H1 (cell line): ENCODE results near the gene CRTAP. TPM values are rescaled to one million over a fixed set of nuclear protein-coding genes. Genes with fewer than 3 reads are reported as not detected.

Source experiments
- CTCF ChIA-PET: fragments of 300-600 bp; sonication (Branson Sonifier 250); formaldehyde crosslinking; loops from one replicate; lab custom pipeline; 2021; ENCODE audit not compliant: partially characterized antibody; lab: Charles Lee
- POLR2A ChIA-PET: fragments of 300-600 bp; sonication (Branson Sonifier 250); formaldehyde crosslinking; loops from one replicate; lab custom pipeline; 2021; ENCODE audit warnings: inconsistent platforms; ENCODE audit not compliant: partially characterized antibody; lab: Charles Lee
- DNase-seq, 2 experiments: peaks; one replicate each; pipeline versions ENCODE4 v3.0.0 to v3.0.0-alpha.2; 2010 to 2022; ENCODE audit warnings: low spot score in 2 of 2, low read depth in 1 of 2, mixed read lengths in 1 of 2
- FAIRE-seq: peaks from 2 replicates; lab custom pipeline; 2011; peaks lifted over from hg19 to GRCh38; lab: Jason Lieb, UNC
- H2AFZ ChIP-seq: 2 replicates; pipeline ENCODE4 v1.8.1; 2012; ENCODE audit warnings: low read length, inconsistent platforms
- H2AK5ac ChIP-seq: 2 replicates; pipeline ENCODE4 v1.6.1; 2013; ENCODE audit warnings: low read depth, low read length
- H2BK120ac ChIP-seq: replicated peaks from 2 replicates; pipeline ENCODE3; 2013; ENCODE audit warnings: low read depth, low read length, inconsistent platforms
- H2BK12ac ChIP-seq: 2 replicates; pipeline ENCODE4 v1.6.1; 2013; ENCODE audit warnings: low read depth, low read length
- H2BK15ac ChIP-seq: 2 replicates; pipeline ENCODE4 v1.6.1; 2013; ENCODE audit warnings: low read length
- H2BK20ac ChIP-seq: 2 replicates; pipeline ENCODE4 v1.6.1; 2013; ENCODE audit warnings: low read length
- H2BK5ac ChIP-seq: 2 replicates; pipeline ENCODE4 v1.6.1; 2013; ENCODE audit warnings: low read depth, low read length
- H3K14ac ChIP-seq: 2 replicates; pipeline ENCODE4 v1.6.1; 2013; ENCODE audit warnings: inconsistent platforms; ENCODE audit not compliant: insufficient read length
- H3K18ac ChIP-seq: 2 replicates; pipeline ENCODE4 v1.6.1; 2013; ENCODE audit warnings: low read length; ENCODE audit errors: extremely low read depth
- H3K23ac ChIP-seq: 2 replicates; pipeline ENCODE4 v1.6.1; 2013; ENCODE audit warnings: inconsistent platforms; ENCODE audit not compliant: insufficient read length
- H3K23me2 ChIP-seq: 2 replicates; pipeline ENCODE4 v1.6.1; 2013; ENCODE audit warnings: low read depth, low read length
- H3K27ac ChIP-seq: 2 replicates; pipeline ENCODE4 v1.6.1; 2011; ENCODE audit warnings: low read depth, low read length, inconsistent platforms
- H3K27me3 ChIP-seq, 4 experiments: replicated peaks in 1 of 4; 1 replicate in 1 of 4; 2 replicates in 3 of 4; pipeline versions ENCODE4 v1.6.1 to v1.8.1; 2011 to 2013; ENCODE audit warnings: low read length in 3 of 4, mild to moderate bottlenecking in 3 of 4, inconsistent platforms in 2 of 4, mixed read lengths in 2 of 4, moderate library complexity in 1 of 4; ENCODE audit not compliant: control insufficient read depth in 3 of 4, insufficient read depth in 3 of 4; ENCODE audit errors: extremely low read depth in 1 of 4
- H3K36me3 ChIP-seq, 4 experiments: 2 replicates each; pipeline versions ENCODE4 v1.6.1 to v1.8.1; 2011 to 2013; ENCODE audit warnings: mild to moderate bottlenecking in 4 of 4, low read length in 3 of 4, moderate library complexity in 2 of 4, control low read depth in 1 of 4, inconsistent platforms in 1 of 4; ENCODE audit not compliant: insufficient read depth in 4 of 4, control insufficient read depth in 2 of 4
- H3K4ac ChIP-seq: replicated peaks from 2 replicates; pipeline ENCODE3; 2013; ENCODE audit warnings: low read length, low read depth, mixed read lengths, inconsistent platforms; ENCODE audit not compliant: insufficient read length
- H3K4me1 ChIP-seq, 4 experiments: replicated peaks in 1 of 4; 1 replicate in 1 of 4; 2 replicates in 3 of 4; pipeline versions ENCODE4 v1.6.1 to v1.8.1; 2011 to 2013; ENCODE audit warnings: low read length in 3 of 4, inconsistent platforms in 2 of 4, mixed read lengths in 1 of 4; ENCODE audit not compliant: insufficient read depth in 4 of 4, control insufficient read depth in 3 of 4
- H3K4me2 ChIP-seq, 2 experiments: 2 replicates each; pipeline versions ENCODE4 v1.6.1 to v1.8.1; 2011 to 2013; ENCODE audit warnings: low read depth in 2 of 2, low read length in 2 of 2, control low read depth in 1 of 2, inconsistent platforms in 1 of 2, mild to moderate bottlenecking in 1 of 2; ENCODE audit not compliant: insufficient read depth in 1 of 2
- H3K4me3 ChIP-seq, 4 experiments: fragments of 200-600, 300-600 bp in 1 of 4; sonication (generic), shearing (Covaris generic), sonication (Bioruptor Twin) in 1 of 4; 2 replicates each; pipeline versions ENCODE4 v1.5.1 to v1.8.1; 2011 to 2016; ENCODE audit warnings: low read length in 4 of 4, low read depth in 3 of 4, control low read depth in 2 of 4, inconsistent platforms in 2 of 4, mild to moderate bottlenecking in 2 of 4, mixed read lengths in 1 of 4, moderate library complexity in 1 of 4; ENCODE audit not compliant: insufficient read depth in 2 of 4; ENCODE audit errors: extremely low read depth in 1 of 4
- H3K56ac ChIP-seq: replicated peaks from 2 replicates; pipeline ENCODE3; 2013; ENCODE audit warnings: low read depth, mild to moderate bottlenecking, mixed read lengths, low read length, inconsistent platforms; ENCODE audit not compliant: insufficient read length
- H3K79me1 ChIP-seq: 2 replicates; pipeline ENCODE4 v1.6.1; 2013; ENCODE audit warnings: low read depth, low read length, control low read depth
- H3K79me2 ChIP-seq, 2 experiments: 2 replicates each; pipeline versions ENCODE4 v1.6.1 to v1.8.1; 2012 to 2013; ENCODE audit warnings: low read length in 2 of 2, mild to moderate bottlenecking in 2 of 2, inconsistent platforms in 1 of 2; ENCODE audit not compliant: insufficient read depth in 2 of 2, control insufficient read depth in 1 of 2
- H3K9ac ChIP-seq, 4 experiments: replicated peaks in 1 of 4; 1 replicate in 1 of 4; 2 replicates in 3 of 4; pipeline versions ENCODE4 v1.6.1 to v1.8.1; 2011 to 2013; ENCODE audit warnings: low read depth in 3 of 4, low read length in 3 of 4, control low read depth in 2 of 4, mild to moderate bottlenecking in 2 of 4, moderate library complexity in 2 of 4, inconsistent platforms in 1 of 4; ENCODE audit errors: extremely low read depth in 1 of 4
- H3K9me3 ChIP-seq, 2 experiments: 2 replicates each; pipeline versions ENCODE4 v1.6.1 to v1.8.1; 2012 to 2013; ENCODE audit warnings: mild to moderate bottlenecking in 2 of 2, moderate library complexity in 2 of 2, control low read depth in 1 of 2, inconsistent platforms in 1 of 2, low read depth in 1 of 2, low read length in 1 of 2, mixed read lengths in 1 of 2; ENCODE audit not compliant: insufficient read depth in 2 of 2
- H4K20me1 ChIP-seq, 2 experiments: replicated peaks in 1 of 2; 2 replicates each; pipeline versions ENCODE3 to v1.8.1; 2011 to 2013; ENCODE audit warnings: inconsistent platforms in 2 of 2, low read length in 2 of 2, mild to moderate bottlenecking in 1 of 2; ENCODE audit not compliant: insufficient read depth in 2 of 2, control insufficient read depth in 1 of 2
- H4K5ac ChIP-seq: 2 replicates; pipeline ENCODE4 v1.6.1; 2013; ENCODE audit warnings: low read length, low read depth, mixed read lengths, inconsistent platforms; ENCODE audit not compliant: insufficient read length
- H4K8ac ChIP-seq: 2 replicates; pipeline ENCODE4 v1.8.0; 2013; ENCODE audit warnings: mild to moderate bottlenecking, moderate library complexity, low read length, inconsistent platforms; ENCODE audit not compliant: insufficient read depth; ENCODE audit errors: extremely low read depth
- H4K91ac ChIP-seq: replicated peaks from 2 replicates; pipeline ENCODE3; 2013; ENCODE audit warnings: low read length, mixed read lengths, inconsistent platforms; ENCODE audit not compliant: insufficient read length
- BCL11A ChIP-seq, 2 experiments: IDR thresholded peaks; one replicate each; pipeline ENCODE4 v1.6.1; 2011; ENCODE audit warnings: low read depth in 2 of 2, low read length in 2 of 2, mild to moderate bottlenecking in 2 of 2
- POLR2AphosphoS5 ChIP-seq: IDR thresholded peaks from 2 replicates; pipeline ENCODE4 v1.6.1; 2011; ENCODE audit warnings: low read depth, low read length
- WGBS, 2 experiments: shearing (Covaris generic) in 1 of 2; methylation state at CpG; one replicate each; pipeline versions ENCODE4 v1.1.6 to v1.1.7; 2013 to 2015; ENCODE audit warnings: low lambda C conversion rate in 2 of 2, mixed read lengths in 2 of 2, inconsistent platforms in 1 of 2, low coverage in 1 of 2, missing lambda C conversion rate in 1 of 2; ENCODE audit not compliant: insufficient replicate concordance in 2 of 2, insufficient coverage in 1 of 2, insufficient read length in 1 of 2; ENCODE audit errors: extremely low coverage in 1 of 2, missing lambda C conversion rate in 1 of 2; 5-methylcytosine and 5-hydroxymethylcytosine counted together
- polyA plus RNA-seq, 7 experiments: library from polyadenylated mRNA; depleted of rRNA in 3 of 7; stranded (reverse) in 5 of 7; unstranded in 2 of 7; fragments of >200 nt in 5 of 7; fragments of 200-250 nt in 2 of 7; gene quantifications; 1 replicate in 5 of 7; 2 replicates in 1 of 7; 4 replicates in 1 of 7; pipeline versions ENCODE4 v1.2.1 to v1.2.3, GENCODE V29; 2011 to 2013; ENCODE audit warnings: missing spikeins in 2 of 7, mixed read lengths in 2 of 7
- total RNA-seq: library from RNA; stranded (reverse); fragmentation: NEBNext Ultra II Directional; extraction: Animal tissue kit (Norgen Biotek cat#: 25700); gene quantifications from 2 replicates; pipeline ENCODE4 v1.2.1, GENCODE V29; 2021

CRTAP gene
- total and polyA plus RNA-seq, 2 of the 8 experiments (the other 6 are each of a cell fraction or from before 2014, with no cell fraction given): 159 to 188 TPM

GRCh38 chr3:33119891-33120290, 6.1 kb downstream of the CRTAP start:
- H4K91ac ChIP-seq: no peak overlapping the region
- WGBS, 2 experiments: 87% methylated on average over 3 of the region's 3 CpGs; no CpG with 5 or more reads in 1 of the 2 experiments
- DNase-seq: no peak
- no peak overlapping the region for H3K27ac ChIP-seq
- H3K4me2 ChIP-seq: no peak overlapping the region
- H4K20me1 ChIP-seq: peaks cover 3% of the 10 kb centered on the region in 2 experiments
- CTCF ChIA-PET: interaction anchor here (1.6 kb wide), 1 partner anchor 12 kb away, joined by 5 read pairs; no protein-coding TSS in a partner anchor
- no peaks in the 10 kb centered on the region for H3K9me3 ChIP-seq
- H3K27me3 ChIP-seq: no peaks in the 10 kb centered on the region
- H3K14ac ChIP-seq: no peak overlapping the region
- peaks cover 5% of the 10 kb centered on the region; the same call in 1 of the 2 replicates for H3K79me1 ChIP-seq
- POLR2A ChIA-PET: no interaction called here
- no peak overlapping the region for H2AK5ac ChIP-seq
- no peak overlapping the region for H4K8ac ChIP-seq
- H3K4ac ChIP-seq: no peak overlapping the region
- H3K36me3 ChIP-seq: peaks cover 2 to 16% (median 10%) of the 10 kb centered on the region in 4 experiments; a peak in 6 of 8 replicates
- no peak for FAIRE-seq
- TF ChIP-seq BCL11A (IDR thresholded peaks at IDR 0.05; ENCODE audit: low read depth in 2 of 2, low read length in 2 of 2) (no peak), POLR2AphosphoS5 (no peak)
- no peak overlapping the region for H2BK5ac ChIP-seq
- no peak overlapping the region for H2AFZ ChIP-seq
- no peak overlapping the region for H2BK15ac ChIP-seq
- peaks cover 0 to 4% (median 3%) of the 10 kb centered on the region in 4 experiments; a peak in 4 of 7 replicates for H3K4me1 ChIP-seq
- H2BK12ac ChIP-seq: no peak overlapping the region
- no peak overlapping the region for H3K4me3 ChIP-seq
- H4K5ac ChIP-seq: no peak overlapping the region
- no peak overlapping the region for H3K23ac ChIP-seq
- H3K18ac ChIP-seq: no peak overlapping the region
- H2BK20ac ChIP-seq: no peak overlapping the region
- H2BK120ac ChIP-seq: no peak overlapping the region
- no peak overlapping the region for H3K9ac ChIP-seq
- H3K56ac ChIP-seq: no peak overlapping the region
- peaks cover 2 to 4% of the 10 kb centered on the region in 2 experiments; a peak in 3 of 4 replicates for H3K79me2 ChIP-seq
- no peaks in the 10 kb centered on the region for H3K23me2 ChIP-seq
